IPS-18c (cell line): ENCODE data around the gene POLR3H.

Source experiments
- H3K4me3 ChIP-seq: 2 replicates; pipeline ENCODE4 v1.7.0; 2013; ENCODE audit warnings: low read depth, mild to moderate bottlenecking, low read length, moderate library complexity; ENCODE audit not compliant: insufficient read depth
- H3K9me3 ChIP-seq: one replicate; pipeline ENCODE4 v1.6.1; 2013; ENCODE audit warnings: mild to moderate bottlenecking, low read length, moderate library complexity; ENCODE audit not compliant: control insufficient read depth, insufficient read depth

The POLR3H gene

DNA sequence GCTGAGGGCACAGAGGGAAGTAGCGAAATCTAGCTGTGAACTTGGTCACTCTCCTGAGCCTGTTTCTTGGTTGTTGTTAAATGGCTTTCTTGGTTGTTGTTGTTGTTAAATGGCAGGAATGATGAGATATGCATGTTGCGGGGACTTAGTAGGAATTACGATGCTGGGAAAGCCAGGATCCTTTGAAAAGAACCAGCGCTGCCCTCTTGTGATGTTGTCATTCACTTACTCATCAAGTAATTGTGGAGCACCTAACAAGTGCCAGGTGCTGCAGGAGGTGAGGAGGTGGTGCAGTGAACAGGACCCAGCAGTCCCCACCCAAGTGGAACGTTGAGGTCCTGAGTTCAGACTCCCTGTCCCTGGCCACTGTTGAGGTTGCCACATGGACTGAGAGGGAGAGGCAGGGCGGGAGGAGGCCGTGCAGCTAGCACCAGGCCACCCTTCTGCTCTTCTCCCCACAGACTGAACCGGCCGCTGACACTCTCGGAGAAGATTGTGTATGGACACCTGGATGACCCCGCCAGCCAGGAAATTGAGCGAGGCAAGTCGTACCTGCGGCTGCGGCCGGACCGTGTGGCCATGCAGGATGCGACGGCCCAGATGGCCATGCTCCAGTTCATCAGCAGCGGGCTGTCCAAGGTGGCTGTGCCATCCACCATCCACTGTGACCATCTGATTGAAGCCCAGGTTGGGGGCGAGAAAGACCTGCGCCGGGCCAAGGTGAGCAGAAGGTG, 36.8 kb downstream of the POLR3H start:
- H3K9me3 ChIP-seq: no peaks in the 10 kb centered on the region
- no peak overlapping the region for H3K4me3 ChIP-seq

DNA sequence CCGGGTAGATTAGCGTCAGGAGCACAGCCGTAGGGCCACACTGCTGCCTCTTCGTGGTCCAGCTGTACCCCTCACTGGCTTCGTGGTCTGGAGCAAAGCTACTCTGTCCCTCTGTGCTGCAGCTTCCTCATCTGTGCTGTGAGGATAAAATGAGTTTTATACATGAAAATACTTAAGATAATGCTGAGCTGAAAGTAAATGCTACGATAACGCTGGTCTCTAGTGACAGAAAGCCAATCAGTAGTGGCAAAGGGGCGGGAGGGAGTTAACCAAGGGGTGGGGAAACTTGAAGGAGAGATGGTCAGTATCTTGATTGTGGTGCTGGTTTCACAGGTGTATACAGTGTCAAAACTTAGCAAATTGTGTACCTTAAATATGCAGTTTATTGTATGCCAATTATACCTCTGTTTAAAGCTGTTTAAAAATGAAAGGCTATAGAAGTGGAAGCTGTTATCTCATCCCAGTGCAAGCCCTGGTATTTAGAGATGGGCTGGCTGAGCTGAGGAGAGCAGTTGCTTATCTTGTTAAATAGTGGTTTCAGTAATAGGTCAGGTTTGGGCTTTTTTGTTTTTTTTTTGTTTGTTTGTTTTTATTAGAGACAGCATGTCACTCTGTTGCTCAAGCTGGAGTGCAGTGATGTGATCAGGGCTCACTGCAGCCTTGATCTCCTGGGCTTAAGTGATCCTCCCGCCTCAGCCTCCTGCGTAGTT, 38.6 kb downstream of the POLR3H start:
- Histone ChIP-seq H3K4me3 (no peak overlapping the region), H3K9me3 (no peaks in the 10 kb centered on the region)

DNA sequence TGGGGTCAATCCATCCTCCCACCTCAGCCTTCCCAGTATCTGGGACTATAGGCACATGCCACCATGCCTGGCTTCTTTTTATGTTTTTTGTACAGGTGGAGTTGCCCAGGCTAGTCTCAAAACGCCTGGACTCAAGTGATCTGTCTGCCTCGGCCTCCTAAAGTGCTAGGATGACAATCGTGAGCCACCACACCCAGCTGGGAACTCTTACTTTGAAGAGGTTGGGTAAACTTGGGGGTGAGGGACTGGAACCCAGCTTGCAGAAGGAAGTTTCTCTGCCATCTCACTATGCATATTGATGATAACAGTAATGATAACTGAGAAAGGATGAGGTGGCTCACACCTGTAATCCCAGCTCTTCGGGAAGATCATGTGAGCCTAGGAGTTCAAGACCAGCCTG, 39.5 kb downstream of the POLR3H start:
- Histone ChIP-seq H3K9me3 (no peaks in the 10 kb centered on the region), H3K4me3 (no peak overlapping the region)

DNA sequence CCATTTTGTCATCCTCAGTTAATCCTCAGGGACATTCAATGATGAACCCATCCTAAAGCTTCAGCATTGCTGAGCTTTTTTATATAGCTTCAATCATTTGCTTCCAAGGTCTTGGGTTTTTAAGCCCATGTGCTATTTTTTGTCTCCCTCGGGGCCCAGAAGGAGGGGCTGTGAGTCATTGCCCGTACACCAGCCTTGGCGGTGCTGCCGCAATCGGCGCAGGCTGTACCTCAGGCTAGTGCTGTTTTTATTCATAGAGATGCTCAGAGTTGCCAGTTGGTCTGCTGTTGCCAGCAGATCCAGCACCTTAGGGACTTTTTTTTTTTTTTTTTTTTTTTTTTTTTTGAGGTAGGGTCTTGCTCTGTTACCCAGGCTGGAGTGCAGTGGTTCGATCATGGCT, 39.9 kb downstream of the POLR3H start:
- no peaks in the 10 kb centered on the region for H3K9me3 ChIP-seq

DNA sequence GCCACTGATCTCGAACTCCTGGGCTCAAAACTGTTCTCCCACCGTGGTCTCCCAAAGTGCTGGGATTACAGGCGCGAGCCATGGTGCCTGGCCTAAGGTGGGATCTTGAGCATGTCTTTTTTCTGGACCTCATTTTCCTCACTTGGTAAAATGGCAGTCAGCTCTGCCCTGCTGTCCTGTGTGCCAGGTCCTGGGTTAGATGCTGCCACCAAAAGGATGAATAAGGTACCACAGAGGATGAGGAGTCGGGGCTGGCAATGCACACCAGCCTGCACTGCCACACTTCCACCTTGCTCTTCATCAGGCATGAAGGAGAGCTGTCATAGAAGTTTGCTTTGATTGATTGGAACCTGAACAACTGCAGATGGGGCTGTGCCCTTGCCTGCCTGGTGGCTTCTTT, 43.1 kb downstream of the POLR3H start:
- Histone ChIP-seq H3K4me3 (no peak overlapping the region), H3K9me3 (no peaks in the 10 kb centered on the region)

More for the DNA sequence above, 39.9 kb downstream of the POLR3H start:
- no peak overlapping the region for H3K4me3 ChIP-seq

DNA sequence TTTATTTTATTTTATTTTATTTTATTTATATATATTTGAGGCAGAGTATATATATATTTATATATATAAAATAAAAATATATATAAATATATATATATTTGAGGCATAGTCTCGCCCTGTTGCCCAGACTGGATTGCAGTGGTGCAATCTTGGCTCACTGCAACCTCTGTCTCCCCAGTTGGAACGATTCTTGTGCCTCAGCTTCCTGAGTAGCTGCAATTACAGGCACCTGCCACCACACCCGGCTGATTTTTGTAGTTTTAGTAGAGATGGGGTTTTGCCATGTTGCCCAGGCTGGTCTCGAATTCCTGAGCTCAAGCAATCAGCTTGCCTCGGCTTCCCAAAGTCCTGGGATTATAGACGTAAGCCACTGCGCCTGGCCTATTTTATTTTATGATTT, 44.0 kb downstream of the POLR3H start:
- no peaks in the 10 kb centered on the region for H3K9me3 ChIP-seq
- H3K4me3 ChIP-seq: no peak overlapping the region

DNA sequence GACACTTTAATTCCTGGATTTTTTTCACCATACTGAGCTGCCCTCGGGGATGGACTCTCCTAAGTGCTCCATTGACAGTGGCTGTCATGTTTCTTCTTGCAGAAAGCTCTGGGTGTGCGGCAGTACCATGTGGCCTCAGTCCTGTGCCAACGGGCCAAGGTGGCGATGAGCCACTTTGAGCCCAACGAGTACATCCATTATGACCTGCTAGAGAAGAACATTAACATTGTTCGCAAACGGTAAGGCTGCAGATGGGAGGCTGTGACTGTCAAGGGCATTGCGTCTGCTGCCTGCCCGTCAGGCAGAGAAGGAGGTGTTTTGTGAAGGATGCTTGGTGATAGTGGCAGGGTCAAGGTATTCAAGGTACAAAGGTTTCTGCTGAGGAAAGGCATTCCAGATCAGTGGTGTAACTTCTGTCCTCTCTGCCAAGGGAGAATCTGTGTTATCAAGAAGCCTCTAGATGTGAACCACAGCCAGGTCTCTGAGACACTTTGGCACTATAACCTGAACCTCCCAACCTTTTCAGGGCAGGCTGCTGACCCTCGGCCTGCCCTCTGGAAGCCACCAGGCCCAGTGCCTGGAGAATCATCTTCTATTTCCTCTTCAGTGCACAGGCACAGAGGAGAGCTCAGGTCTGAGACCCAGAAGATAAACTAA, 44.5 kb downstream of the POLR3H start:
- H3K4me3 ChIP-seq: no peak overlapping the region

DNA sequence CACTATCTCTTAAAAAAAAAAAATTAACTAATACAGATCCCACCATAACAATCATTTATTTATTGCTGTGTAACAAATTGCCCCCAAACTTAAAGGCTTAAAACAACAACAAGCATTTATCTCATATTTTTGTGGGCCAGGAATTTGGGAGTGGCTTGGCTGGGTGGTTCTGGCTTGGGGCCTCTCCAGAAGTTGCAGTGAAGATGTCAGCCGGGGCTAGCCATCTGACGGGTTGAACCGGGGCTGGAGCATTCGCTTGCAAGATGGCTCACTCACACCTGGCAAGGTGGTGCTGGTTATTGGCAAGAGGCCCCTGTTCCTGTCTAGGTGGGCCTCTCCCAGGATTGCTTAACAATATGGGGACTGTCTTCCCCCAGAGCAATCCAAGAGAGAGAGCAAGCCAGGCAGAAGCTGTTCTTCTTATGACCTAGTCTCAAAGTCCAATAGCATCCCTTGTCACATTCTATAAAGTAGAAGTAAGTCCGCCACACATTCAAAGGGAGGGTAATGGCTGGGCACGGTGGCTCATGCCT, 45.9 kb downstream of the POLR3H start:
- H3K9me3 ChIP-seq: no peaks in the 10 kb centered on the region
- H3K4me3 ChIP-seq: no peak overlapping the region

More for the DNA sequence above, 44.5 kb downstream of the POLR3H start:
- H3K9me3 ChIP-seq: no peaks in the 10 kb centered on the region

GRCh38 chr22:41491374-41492100, 52.7 kb downstream of the POLR3H start:
- Histone ChIP-seq H3K9me3 (no peaks in the 10 kb centered on the region), H3K4me3 (no peak overlapping the region)

DNA sequence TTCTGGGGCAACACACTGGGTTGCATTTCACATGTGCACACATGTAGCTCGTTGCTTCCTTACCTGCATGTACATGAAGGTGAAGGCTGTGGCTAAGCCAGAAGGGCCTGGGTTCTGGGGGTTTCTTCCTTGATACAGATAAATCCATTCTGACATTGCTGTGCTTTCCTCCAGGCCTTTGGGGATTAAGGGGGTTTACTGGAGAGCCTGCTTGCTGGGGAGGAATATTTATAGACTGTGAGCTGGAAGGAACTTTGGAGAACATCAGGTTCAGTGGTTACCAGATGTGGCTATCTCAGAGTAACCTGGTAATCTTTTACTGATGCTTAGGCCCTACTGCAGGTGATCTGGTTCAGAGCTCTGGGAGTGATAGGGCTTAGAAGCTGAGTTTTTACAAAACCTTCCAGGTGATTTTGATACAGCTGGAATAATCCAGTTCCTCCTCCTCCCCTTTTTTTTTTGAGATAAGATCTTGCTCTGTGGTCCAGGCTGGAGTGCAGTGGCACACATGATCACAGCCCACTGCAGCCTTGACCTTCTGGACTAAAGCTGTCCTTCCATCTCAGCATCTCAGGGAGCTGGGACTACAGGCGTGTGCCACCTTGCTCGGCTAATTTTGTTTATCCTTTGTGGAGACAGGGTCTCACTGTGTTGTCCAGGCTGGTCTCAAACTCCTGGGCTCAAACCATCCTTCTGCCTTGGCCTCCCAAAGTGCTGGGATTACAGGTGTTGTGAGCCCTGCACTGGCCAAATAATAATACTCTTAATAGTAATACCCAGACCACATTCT, 55.5 kb downstream of the POLR3H start:
- no peaks in the 10 kb centered on the region for H3K9me3 ChIP-seq
- no peak overlapping the region for H3K4me3 ChIP-seq

DNA sequence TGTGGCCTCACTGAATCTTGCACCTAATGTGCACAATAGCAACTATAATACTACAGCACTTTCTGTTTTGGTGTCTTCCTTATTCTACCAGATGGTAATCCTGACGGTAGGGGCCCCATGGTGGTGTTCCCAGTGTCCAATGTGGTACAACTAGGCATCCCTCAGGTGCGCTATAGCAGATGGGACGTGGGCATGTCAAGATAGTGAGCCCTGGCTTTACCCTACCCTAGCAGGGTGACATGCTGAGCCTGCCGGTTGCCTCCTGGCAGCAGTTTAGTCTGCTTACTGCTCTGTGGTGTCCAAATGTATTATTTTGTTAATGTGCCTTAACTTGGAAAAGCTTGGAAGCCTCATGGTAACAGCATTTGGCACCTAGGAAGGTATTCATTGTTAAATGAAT, 56.2 kb downstream of the POLR3H start:
- Histone ChIP-seq H3K4me3 (no peak overlapping the region), H3K9me3 (no peaks in the 10 kb centered on the region)

DNA sequence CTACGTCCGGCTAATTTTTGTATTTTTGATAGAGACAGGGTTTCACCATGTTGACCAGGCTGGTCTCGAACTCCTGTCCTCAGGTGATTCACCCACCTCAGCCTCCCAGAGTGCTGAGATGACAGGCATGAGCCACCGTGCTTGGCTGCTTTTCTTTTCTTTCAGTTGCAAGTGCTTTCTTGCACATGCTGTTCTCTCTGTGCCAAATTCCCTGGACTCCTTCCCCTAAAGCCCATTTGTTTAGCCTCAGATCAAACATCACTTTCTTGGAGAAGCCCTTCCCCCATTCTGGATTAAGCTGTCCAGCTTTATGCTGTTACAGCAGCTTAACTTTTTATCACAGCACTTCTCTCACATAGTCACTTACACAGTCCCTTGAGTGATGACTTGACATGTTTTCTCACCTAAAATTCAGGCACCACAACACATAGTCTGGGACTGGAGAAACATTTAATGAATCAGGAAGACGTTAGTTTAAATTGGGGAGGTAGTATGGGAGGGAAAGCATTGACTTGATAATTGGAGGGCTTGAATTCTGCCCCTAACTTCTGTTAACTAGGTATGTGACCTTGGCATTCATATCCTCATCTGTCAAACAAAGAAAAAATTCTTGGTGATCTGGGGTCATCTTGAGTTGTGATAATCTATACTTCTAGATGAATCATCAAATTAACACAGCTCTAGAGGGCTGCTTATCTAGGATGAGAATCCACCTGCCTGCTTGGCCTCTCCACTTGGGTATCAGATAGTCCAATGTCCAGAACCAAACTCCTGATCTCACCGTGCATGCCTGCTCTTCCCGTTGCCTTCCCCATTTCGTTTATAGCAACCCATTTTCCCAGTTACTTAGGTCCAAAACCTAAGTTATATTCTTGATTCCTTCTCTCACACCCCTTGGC, 57.0 kb downstream of the POLR3H start:
- H3K4me3 ChIP-seq: no peak overlapping the region
- H3K9me3 ChIP-seq: no peaks in the 10 kb centered on the region

DNA sequence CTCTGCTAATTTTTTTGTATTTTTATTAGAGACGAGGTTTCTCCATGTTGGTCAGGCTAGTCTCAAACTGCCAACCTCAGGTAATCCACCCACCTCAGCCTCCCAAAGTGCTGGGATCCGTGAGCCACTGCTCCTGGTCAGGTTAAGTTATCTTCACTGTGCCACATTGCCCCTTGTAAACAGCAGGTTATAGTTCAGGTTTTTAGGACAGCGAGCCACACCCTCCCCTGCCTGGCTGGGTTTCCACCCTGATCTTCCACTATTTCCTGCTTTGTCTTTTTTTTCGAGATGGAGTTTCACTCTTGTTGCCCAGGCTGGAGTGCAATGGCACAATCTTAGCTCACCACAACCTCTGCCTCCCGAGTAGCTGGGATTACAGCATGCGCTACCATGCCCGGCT, 59.2 kb downstream of the POLR3H start:
- H3K4me3 ChIP-seq: no peak overlapping the region
- H3K9me3 ChIP-seq: no peaks in the 10 kb centered on the region

- Histone ChIP-seq H3K4me3 (no peak overlapping the region; the same call in 1 of the 2 replicates), H3K9me3 (no peaks in the 10 kb centered on the region)
Measured at GRCh38 chr22:41482319-41482935, 61.8 kb downstream of the POLR3H start.

DNA sequence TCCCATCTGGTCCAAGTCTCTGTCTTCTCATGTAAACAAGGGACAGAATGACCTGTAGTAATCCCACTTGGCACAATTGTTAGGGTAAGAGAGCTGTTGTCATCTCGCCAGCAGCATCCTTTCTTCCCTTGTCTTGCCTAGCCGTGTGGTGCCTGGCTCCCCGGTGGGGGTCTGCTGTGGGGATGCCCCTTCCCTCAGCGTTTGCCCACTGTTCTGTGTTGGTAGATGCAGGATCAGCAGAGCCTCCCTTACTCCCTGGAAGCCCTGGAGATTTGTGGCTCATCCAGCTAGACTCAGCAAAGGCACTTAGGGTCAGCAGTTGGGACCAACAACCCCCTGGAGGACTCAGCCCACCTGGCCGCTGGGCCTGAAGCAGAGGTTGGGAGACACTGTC, 62.3 kb downstream of the POLR3H start:
- no peak overlapping the region for H3K4me3 ChIP-seq

More for the DNA sequence above, 62.3 kb downstream of the POLR3H start:
- no peaks in the 10 kb centered on the region for H3K9me3 ChIP-seq
